Fibroblast of the aortic adventitia (primary cell): Measurements from ENCODE around the gene MALRD1. TPM values are rescaled to one million over a fixed set of nuclear protein-coding genes. Genes with fewer than 3 reads are reported as not detected.
A peak's percentile ranks its signal among the peaks of the same experiment; 100 is the strongest.

Experiments
- DNase-seq: peaks from one replicate; pipeline ENCODE4 v3.0.0-alpha.2; 2010; ENCODE audit warnings: low read depth
- H3K4me3 ChIP-seq: 2 replicates; pipeline ENCODE4 v1.5.1; 2011; ENCODE audit warnings: low read depth, mild to moderate bottlenecking, control low read depth, low read length, moderate library complexity
- total RNA-seq: library from RNA; depleted of rRNA; stranded (reverse); fragments of >200 nt; gene quantifications from 2 replicates; pipeline ENCODE4 v1.2.3, GENCODE V29; 2012; ENCODE audit warnings: low replicate concordance
- TF ChIP-seq, protein P1 (sequence below): IDR thresholded peaks from 2 replicates; pipeline ENCODE4 v1.5.1; 2011; ENCODE audit warnings: mild to moderate bottlenecking, low read length, control low read depth, inconsistent platforms; ENCODE audit not compliant: insufficient read depth

Gene MALRD1
- total RNA-seq, 1 donor: 0.36 TPM

DNA sequence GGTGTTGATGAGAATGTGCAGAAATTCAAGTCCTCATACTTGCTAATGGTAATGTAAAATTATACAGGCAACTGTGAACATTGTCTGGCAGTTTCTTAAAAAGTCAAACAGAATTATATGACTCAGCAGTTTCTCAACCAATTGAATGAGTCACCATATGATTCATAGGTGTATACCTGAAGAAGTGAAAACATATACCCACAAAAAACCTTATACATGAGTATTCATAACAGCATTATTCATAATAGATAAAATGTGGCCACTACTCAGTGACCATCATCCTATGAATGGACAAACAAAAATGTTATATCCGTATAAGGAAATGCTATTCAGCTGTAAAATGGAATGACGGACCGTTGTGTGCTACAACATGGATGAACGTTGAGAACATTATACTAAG is 253.5 kb downstream of the MALRD1 start:
- H3K4me3 ChIP-seq: no peak overlapping the region
- peak; percentile 54 for DNase-seq
- TF ChIP-seq, protein P1, sequence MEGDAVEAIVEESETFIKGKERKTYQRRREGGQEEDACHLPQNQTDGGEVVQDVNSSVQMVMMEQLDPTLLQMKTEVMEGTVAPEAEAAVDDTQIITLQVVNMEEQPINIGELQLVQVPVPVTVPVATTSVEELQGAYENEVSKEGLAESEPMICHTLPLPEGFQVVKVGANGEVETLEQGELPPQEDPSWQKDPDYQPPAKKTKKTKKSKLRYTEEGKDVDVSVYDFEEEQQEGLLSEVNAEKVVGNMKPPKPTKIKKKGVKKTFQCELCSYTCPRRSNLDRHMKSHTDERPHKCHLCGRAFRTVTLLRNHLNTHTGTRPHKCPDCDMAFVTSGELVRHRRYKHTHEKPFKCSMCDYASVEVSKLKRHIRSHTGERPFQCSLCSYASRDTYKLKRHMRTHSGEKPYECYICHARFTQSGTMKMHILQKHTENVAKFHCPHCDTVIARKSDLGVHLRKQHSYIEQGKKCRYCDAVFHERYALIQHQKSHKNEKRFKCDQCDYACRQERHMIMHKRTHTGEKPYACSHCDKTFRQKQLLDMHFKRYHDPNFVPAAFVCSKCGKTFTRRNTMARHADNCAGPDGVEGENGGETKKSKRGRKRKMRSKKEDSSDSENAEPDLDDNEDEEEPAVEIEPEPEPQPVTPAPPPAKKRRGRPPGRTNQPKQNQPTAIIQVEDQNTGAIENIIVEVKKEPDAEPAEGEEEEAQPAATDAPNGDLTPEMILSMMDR: no peak

DNA sequence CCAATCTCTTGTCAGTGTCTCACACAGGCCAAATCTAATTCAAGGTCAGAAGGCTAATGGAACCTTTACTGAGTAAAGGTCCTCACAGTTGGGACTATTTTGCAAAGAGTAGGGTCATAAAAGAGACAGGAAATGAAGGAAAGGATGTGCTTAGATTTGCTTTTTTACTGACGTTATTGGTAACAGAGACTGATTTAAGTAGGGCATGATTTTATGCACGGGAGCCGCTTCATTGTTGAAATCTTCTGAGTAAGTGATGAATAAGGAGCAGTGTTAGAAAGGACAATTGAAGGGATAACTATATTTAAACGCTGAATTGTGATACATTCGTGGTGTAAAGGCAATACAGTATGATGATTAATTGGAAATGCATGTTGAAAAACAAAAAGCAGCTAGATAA is 261.5 kb downstream of the MALRD1 start:
- peak; percentile 45 for DNase-seq
- H3K4me3 ChIP-seq: no peak overlapping the region
- TF ChIP-seq, protein P1: no peak

DNA sequence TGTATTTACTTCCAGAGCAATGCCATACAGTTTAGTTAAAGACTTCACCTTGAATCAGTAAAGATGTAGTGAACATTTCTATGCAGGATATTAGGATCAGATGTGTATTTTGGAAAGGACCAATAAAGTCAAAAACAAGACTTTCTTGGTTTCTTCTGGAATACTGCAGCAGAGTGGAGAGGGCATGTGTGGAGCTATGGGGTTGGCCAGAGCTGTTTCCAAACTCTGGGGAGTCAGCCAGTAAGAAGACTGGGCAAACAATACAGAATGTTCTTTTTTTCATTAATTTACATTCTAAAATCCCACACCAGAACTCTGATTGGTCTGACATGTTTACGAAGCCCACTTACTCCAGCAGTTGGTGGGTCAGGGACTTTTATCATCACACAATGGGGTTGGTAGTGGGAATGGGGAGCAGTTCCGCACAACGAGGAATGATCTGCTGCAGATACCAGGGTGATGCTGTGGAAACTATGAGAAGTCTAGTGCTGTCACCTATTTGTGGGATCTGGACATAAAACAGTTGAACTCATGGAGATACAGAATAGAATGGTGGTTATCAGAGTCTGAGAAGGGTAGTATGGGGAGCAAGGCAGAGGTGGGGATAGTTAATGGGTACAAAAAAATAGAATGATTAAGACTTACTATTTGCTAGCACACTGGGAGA is 267.7 kb downstream of the MALRD1 start:
- TF ChIP-seq, protein P1: no peak
- DNase-seq: no peak
- H3K4me3 ChIP-seq: no peak overlapping the region

DNA sequence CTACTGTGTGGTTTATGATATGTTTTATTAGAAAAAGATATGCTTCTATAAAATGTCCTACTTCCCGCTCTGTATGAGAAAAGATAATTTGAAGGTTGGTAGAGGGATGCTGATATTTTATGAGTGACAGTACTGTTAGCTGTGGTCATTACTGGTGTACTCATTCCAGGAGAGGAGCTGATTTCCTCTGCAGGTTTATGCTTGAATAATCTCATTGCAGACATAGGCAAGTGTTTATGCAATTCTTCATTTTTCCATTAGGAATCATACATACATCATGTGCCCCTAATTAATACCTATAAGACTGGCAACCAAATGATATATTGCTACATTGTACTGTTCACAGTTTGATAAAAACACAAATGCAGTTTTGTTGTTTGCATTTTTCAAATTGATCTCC is 269.4 kb downstream of the MALRD1 start:
- no peak for DNase-seq
- H3K4me3 ChIP-seq: no peak overlapping the region
- TF ChIP-seq, protein P1: no peak

DNA sequence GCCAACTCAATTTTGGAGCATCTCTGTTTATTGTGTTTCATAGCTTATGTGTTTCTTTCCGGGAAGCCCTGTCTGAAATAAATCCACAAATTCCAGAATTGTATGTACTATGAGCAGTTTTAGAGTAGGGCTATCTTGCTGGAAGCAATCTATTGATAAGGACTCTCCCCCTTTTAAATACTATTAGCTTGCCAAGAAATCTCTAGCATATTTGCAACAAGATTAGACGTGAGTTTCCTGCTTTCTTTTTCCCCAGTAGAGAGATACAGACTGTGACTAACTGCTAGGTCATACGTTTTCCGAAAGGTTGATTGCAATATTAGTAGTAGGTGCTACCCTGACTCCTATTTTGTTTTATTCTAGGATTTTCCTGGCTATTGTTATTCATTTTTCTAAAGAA is 277.0 kb downstream of the MALRD1 start:
- TF ChIP-seq, protein P1: no peak
- peak; percentile 69 for DNase-seq
- no peak overlapping the region for H3K4me3 ChIP-seq

DNA sequence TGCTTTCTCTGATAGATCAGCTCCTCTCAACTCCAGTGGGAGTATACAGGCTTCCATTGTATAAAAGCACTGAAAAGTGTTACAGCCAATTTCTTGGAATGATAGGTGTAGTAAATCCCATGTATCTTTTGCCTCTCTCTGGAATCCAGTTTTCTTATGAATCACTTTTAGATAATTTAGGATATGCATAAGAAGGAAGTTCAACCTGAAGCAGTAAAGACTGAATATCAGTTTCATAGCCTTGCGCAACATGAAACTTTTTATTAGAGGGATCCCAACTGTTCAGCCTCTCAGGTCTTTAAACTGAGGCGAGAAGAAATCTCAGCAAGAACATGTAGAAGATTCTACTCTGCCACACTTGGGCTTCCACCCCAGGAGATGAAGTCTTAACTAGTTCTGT is 280.0 kb downstream of the MALRD1 start:
- TF ChIP-seq, protein P1: no peak
- H3K4me3 ChIP-seq: no peak overlapping the region
- peak; percentile 9 for DNase-seq

DNA sequence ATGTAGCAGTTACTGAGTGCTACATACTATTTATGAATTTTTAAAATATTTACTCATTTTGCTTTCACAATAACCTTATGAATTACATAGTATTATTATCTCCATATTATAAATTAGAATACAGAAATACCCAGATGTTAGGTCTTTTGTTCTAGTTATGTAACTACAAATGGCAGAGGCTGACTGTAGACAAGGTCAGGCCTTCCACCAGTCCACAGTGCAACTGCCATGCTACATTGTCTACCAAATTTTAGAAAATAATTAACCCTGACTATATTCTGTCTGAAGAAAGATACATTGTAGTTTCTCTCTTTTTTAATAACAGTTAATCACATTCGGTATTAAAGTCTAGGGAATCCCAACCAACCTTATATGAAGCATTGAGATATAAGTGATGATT is 280.9 kb downstream of the MALRD1 start:
- no peak for DNase-seq
- no peak overlapping the region for H3K4me3 ChIP-seq
- TF ChIP-seq, protein P1: no peak
